Epithelial cell of esophagus (primary cell): ENCODE data around the gene LTBP2.

Source experiments
- DNase-seq: peaks from one replicate; pipeline ENCODE4 v3.0.0; 2010; ENCODE audit warnings: low read depth
- H3K4me3 ChIP-seq: 2 replicates; pipeline ENCODE4 v1.5.1; 2011; ENCODE audit warnings: mild to moderate bottlenecking, low read length, control low read depth
- TF ChIP-seq, protein P1 (sequence below): IDR thresholded peaks from 2 replicates; pipeline ENCODE4 v1.5.1; 2011; ENCODE audit warnings: low read depth, mild to moderate bottlenecking, low read length, control low read depth, inconsistent platforms; ENCODE audit not compliant: insufficient read depth; ENCODE audit errors: missing control alignments

LTBP2 gene

DNA sequence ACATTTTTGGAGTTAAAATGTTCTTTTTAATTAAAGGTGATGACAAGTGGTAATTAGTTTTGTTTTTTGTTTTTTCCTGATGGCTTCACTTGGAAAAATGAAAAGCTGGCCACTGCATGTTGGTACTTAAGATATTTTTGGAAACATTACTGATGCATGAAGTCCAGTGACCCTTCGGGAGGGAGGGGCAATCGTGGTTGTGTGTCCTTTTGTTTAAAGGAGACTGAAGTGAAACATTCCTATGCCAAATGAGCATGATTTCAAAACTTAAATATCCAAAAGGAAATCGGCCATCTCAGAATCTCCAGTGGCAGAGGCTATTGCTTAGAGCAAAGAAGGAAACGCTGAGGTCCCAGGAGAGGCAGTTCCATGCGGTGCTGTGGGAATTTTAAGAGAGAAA is 20.1 kb downstream of the LTBP2 start:
- no peak for DNase-seq
- TF ChIP-seq, protein P1, sequence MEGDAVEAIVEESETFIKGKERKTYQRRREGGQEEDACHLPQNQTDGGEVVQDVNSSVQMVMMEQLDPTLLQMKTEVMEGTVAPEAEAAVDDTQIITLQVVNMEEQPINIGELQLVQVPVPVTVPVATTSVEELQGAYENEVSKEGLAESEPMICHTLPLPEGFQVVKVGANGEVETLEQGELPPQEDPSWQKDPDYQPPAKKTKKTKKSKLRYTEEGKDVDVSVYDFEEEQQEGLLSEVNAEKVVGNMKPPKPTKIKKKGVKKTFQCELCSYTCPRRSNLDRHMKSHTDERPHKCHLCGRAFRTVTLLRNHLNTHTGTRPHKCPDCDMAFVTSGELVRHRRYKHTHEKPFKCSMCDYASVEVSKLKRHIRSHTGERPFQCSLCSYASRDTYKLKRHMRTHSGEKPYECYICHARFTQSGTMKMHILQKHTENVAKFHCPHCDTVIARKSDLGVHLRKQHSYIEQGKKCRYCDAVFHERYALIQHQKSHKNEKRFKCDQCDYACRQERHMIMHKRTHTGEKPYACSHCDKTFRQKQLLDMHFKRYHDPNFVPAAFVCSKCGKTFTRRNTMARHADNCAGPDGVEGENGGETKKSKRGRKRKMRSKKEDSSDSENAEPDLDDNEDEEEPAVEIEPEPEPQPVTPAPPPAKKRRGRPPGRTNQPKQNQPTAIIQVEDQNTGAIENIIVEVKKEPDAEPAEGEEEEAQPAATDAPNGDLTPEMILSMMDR, result no peak

DNA sequence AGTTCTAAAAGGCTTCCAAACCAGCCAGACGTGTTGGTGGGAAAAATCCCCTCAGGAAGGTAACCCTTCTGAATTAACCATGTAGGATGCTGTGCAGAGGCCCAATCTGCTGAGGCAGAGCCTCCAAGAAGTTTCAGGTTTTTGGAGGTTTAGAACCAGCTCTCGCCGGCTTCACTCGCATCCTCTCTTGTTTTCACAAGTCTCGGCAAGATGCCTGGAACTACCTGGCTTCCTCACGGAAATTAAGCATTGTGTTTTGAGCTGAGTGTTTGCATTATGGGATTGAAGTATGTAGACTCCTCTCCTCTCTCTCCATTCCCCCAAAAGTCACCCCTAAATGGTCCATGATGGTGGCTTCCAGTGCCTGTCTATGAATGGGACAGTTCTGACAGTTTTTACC is 20.6 kb downstream of the LTBP2 start:
- H3K4me3 ChIP-seq, result no peak overlapping the region
- TF ChIP-seq, protein P1, result no peak
- peak; percentile 33 for DNase-seq

More for the DNA sequence above, 20.1 kb downstream of the LTBP2 start:
- H3K4me3 ChIP-seq, result no peak overlapping the region

DNA sequence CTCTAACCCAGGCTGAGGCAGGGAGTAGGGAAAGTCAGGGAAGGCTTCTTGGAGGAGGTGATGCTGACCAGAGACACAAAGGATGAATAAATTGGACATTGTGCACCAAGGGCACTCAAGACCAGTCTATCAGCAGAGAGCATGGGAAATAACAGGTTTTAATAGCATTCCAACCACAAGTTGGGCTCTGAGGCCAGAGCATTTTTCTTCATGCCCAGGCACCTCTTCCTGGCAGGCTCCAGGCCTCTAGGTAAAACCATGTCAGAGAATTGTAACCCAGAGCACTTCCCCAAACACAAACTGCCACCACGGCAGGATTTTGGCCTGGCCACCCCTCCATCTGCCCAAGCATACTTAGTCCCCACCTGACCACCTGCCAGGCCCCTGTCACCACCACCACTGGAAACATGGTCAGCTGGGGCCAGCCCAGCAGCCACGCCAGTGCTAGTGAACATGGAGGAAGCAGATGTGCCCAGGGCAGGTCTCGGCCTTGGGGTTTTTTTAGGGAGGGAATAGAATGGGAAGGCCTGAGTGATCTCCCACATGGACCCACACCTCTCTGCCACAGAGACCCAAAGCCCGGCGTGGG is 22.7 kb downstream of the LTBP2 start:
- H3K4me3 ChIP-seq, result no peak overlapping the region
- TF ChIP-seq, protein P1, result no peak
- DNase-seq, result peak; percentile 34

DNA sequence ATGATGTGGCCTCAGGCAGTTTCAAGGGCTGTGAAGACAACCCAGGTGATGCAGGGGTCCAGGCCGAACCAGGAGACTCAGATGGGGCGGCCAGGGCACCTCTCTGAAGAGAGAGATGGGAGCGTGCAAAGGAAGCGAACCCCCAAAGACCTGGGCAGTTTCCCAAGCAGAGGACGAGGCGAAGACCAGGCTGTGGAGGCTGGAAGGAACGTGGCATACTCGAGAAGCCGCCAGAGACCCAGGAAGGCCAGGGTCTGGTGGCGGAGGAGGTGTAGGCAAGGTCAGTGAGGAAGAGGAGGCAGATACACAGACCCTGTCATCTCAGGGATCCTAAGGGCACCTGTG is 24.7 kb downstream of the LTBP2 start:
- no peak for DNase-seq
- TF ChIP-seq, protein P1, result no peak
- no peak overlapping the region for H3K4me3 ChIP-seq

DNA sequence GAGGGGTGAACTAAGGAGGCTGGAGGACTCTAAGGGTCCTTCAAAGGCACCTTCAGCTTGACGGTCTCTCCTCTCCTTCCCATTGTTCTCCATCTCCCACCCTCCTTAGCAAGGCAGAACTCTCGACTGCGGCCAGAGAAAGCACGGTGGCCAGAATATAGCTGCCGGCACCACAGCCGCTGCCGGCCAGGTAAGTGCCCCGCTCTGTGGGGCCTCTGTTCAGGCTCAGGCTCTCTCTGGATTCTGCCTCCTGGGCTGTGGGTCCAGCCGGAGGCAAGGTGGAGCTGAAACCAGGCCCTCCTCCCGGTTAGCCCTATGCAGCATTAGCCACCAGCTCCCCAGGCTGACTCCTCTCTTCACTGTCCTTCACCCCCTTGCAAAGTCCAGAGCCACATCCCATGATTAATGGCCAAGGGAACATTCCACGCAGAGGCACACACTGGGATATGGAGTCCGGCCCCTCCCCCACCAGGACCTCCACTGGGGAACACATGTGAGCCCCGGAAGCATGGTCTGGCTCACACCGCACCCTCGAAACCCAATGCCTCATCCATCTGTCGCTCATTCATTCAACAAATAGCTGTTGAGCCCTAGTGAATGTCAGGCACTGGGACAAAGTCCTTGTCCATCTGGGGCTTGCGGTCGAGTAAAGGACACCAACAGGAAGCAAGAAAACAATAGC is 25.2 kb downstream of the LTBP2 start:
- DNase-seq, result no peak
- TF ChIP-seq, protein P1, result no peak
- H3K4me3 ChIP-seq, result no peak overlapping the region

DNA sequence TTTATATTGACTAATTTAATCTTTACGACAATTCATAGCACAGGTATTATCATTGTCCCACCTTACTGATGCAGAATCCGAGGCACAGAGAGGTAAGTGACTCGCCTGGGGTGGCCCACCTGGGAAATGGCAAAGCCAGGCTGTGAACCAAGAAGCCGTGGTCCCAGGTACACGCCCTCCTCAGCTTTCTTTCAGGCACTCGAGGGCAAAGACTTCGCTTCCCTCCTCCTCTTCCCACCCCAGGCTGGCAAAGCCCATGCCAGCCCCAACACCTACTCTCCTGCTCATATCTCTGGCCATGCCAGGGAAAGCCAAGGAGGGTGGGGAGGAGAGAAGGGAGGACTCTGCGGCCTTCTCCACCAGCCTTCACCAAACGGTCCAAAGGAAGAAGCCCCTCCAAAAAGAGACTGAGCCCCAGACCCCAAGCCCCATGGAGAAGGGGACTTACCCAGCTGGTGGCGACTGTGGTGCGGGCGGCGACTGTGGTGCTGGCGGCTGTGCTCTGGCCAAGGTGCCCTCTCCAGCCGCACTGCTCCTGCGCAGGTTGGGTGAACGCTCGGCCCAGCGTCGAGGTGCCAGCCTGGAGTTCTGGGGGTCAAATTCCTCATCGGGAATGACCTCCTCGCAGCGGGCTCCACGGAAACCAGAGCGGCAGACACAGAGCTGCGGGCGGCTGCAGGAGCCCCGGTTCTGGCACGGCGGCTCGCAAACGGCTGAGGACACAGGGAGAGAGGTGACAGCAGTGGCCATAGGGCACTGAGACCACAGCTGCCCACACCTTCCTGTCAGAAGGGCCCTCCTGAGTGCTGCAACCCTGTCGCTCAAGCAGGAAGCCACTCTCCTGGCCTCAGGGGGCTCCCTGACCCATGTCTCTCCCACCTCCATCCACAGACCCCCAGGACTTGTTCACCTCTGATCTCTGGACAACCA is 26.4 kb downstream of the LTBP2 start:
- TF ChIP-seq, protein P1, result no peak
- H3K4me3 ChIP-seq, result no peak overlapping the region
- no peak for DNase-seq
